Superior temporal gyrus (tissue), 1 donor: ENCODE data around the gene ZIC5.

Source experiments
- DNase-seq: peaks from one replicate; pipeline ENCODE4 v3.0.0-alpha.2; 2016; ENCODE audit errors: extremely low spot score

ZIC5 gene

DNA sequence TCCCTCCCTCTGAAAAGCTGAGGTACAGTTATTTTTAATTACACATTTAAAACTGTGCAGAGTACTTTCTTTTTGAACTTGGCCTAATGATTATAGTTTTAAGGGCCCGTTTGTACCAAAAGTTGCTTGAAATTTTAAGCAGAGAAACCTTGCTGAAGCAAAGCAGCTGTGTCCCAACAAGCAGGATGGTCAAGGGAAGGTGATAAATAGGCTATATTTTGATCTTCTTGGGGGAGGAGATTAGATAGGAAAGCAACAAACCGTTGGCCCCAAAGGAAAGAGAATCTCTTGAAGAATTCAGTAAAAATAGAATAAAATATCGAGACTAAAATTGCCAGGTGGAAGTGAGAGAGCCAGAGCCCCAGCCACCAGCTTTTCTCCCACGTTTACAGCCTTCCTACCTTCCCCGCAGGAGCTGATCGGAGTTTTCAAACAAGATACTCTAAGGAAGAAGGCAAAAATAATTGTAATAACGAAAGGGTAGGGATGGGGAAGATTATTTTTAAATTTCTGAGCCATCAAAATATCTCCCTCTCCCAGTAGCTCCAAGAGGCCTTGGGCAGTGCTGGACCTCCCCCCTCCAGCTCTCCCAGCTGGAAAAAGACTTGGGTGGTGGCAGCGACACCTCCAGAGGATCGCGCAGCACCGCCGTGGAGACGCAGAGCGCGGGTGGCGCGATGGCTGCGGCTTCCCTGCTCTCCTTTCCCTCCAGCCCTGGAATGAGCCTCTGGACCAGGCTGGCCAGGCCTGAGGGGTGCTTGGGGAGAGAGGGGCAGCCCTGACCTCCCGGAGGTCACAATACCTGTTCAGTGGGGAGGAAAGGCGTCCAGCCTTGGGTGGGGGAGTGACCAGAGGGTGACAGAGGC is 15.8 kb upstream of the ZIC5 start:
- no peak for DNase-seq

DNA sequence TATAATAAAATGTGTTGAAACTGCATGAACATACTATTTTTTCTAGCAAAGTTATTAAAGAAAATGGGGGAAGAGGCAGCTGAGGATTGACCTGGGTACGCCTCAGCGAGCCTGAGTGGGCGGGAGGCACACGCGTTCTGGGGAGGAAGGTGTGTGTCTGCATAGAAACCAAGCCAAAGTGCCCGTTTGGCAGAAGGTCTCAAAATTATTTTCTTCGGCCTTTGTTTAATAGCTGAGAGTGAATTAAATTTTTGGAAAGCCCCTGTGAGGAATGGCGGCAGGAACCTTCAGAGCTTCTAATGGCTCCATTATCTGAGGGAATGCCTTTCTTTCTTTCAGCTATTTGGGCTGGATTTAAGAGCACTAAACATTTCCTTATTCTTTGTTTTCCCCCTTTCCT is 15.2 kb upstream of the ZIC5 start:
- DNase-seq: no peak

DNA sequence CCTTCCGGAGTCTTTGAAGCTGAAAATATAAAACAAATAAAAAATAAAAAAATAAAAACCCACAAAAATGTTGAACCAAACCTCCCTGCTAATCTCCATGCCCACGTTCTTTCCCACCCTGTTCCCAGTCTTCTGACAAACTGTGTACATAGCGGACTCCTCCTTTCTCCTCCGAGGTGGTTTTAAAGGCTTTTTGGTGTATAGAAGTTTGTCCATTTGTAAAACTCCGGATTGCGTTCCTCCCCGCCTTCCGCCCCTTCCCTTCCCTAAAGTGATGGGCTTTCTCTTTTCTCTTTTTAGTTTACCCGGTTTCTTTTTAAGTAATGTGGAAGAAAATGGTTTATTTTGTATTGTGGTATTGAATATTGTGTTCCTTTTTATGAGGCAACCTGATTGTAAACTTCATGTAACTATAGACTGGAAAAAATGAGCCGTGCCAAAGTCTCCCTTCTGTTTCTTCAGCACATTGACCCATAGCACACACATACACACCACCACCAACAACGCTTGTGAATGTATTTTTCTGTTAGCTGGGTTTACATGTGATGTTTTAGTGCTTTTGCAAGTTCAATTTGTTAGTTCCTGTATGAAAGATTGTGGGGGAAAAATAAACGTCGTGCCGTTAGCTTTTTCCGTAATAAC is 14.4 kb upstream of the ZIC5 start:
- DNase-seq: no peak

DNA sequence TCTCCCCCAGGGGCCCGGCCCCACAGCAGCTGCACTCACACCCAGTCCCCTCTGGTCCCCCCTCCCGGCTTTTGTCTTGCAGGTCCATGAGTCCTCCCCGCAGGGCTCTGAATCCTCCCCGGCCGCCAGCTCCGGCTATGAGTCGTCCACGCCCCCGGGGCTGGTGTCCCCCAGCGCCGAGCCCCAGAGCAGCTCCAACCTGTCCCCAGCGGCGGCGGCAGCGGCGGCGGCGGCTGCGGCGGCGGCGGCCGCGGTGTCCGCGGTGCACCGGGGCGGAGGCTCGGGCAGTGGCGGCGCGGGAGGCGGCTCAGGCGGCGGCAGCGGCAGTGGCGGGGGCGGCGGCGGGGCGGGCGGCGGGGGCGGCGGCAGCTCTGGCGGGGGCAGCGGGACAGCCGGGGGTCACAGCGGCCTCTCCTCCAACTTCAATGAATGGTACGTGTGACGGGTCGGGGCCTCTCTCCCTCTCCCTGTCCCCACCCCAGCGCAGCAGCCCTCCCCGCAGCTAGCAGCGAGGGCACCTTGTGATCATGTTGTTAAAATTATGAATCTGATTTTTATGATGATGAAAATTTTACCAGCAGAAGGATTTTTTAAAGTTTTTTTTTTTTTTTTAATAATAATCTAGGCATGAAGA is 13.8 kb upstream of the ZIC5 start:
- DNase-seq: no peak

DNA sequence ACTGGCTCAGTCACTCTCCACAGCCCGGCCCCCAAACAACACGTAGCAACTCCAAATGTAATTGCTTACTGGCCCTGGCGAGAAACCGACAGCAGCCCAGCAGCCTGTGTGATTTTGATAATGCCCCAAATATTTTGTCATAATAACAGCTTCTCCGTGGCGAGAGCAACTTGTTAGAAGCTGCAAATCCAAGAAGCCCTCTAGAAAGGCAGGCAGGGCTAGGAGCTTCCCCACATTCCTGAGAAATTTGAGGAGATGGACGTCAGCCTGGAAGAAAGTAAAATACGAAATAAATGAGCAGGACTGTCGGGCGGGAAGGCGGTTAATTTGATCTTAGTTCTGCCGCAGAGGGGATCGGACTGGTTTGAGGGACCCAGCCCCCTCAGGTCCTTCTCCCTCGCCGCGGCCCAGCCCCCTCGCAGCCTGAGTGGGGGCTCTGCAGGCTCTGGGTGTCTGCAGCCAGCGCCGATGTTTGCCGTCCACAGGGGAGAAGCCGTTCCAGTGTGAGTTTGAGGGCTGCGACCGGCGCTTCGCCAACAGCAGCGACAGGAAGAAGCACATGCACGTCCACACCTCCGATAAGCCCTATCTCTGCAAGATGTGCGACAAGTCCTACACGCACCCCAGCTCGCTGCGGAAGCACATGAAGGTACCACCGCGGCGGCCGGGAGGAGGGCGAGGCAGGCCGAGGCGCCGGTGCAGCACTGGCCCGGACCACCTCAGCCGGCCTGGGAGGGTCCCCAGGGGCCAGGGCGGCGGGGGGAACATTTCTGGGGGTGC is 13.1 kb upstream of the ZIC5 start:
- DNase-seq: no peak

DNA sequence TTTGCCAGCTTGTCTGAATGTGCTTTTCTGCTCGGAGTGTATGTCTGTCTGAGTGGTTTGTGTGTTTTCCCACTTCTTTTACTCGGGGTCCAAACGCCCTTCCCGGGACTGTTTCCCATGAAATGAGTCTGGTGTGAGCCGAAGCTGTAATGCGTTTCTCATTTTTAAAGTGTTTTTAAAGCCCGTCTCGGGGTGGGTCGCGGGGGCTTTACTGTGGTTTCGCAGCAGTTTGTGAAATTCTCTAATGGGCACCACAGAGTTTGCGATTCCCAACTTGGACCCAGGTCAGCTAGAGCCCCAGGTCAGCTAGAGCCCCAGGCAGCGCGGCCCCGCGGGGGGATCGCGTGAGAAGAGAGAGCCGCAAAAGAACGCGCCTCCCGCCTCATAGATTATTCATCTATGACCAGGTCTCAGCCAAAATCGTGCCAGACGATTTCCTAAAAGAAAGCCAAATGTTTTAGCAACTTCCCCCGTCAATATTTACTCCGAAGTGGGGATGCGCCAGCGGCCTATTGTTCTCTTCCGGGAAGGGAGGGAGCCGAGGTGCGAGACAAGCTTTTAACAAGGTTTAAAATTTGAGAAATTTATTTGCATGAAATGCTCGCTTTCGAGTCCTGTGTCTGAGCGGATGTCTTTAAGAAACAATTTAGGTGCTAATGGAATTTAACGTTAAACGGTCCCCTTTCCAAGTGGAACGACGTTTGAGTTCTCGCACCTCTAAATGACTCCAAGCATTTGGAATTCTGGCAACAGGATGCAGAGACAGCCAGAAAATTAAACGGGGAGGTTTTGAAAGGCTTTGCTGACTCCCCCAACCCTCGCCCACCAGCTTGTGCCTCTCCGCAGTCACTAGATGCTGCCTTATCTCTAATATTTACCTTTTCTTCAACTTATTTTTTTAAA is 12.2 kb upstream of the ZIC5 start:
- no peak for DNase-seq

DNA sequence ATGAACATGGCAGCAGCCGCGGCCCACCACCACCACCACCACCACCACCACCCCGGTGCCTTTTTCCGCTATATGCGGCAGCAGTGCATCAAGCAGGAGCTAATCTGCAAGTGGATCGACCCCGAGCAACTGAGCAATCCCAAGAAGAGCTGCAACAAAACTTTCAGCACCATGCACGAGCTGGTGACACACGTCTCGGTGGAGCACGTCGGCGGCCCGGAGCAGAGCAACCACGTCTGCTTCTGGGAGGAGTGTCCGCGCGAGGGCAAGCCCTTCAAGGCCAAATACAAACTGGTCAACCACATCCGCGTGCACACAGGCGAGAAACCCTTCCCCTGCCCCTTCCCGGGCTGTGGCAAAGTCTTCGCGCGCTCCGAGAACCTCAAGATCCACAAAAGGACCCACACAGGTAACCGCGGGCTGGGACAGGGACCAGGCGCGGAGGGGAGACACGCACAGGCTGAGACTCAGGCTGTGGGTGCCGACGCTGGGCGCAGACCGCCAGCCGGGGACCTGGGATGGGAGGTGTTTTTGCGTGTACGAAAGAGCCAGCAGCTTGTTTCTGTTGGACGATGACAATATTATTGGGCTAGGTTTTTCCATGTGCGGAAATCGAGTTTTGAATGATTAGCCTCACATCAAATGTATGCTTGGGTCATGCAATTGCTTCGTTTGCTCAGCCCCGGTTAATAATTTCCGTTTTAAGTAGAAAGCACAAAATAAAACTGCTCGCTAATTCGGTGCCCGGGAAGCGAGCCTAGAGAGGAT is 11.3 kb upstream of the ZIC5 start:
- DNase-seq: no peak

DNA sequence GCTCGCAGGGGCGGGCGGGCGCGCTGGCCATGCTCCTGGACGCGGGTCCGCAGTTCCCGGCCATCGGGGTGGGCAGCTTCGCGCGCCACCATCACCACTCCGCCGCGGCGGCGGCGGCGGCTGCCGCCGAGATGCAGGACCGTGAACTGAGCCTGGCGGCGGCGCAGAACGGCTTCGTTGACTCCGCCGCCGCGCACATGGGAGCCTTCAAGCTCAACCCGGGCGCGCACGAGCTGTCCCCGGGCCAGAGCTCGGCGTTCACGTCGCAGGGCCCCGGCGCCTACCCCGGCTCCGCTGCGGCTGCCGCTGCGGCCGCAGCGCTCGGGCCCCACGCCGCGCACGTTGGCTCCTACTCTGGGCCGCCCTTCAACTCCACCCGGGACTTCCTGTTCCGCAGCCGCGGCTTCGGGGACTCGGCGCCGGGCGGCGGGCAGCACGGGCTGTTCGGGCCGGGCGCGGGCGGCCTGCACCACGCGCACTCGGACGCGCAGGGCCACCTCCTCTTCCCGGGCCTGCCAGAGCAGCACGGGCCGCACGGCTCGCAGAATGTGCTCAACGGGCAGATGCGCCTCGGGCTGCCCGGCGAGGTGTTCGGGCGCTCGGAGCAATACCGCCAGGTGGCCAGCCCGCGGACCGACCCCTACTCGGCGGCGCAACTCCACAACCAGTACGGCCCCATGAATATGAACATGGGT is 10.6 kb upstream of the ZIC5 start:
- DNase-seq: no peak

DNA sequence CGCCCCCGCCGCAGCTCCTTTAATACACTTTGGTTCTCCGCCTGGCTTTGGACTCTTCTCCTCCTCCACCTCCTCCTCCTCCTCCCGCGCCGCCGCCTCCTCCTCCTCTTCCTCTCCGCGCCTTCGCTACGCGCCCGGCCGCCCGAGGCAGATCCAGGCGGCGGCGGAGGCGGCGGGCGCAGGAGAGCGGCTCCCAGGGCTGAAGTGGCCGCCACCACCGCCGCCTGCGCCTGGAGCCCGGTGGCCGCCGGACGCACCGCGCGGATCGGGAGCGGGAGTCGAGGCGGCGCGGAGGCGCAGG is 10.1 kb upstream of the ZIC5 start, which contains the start of gene ZIC2:
Gene ZIC2 (plus strand): TSS at position 50 of the 301 bp plus-strand sequence. CDS start 281 bp downstream, outside the sequence.
- no peak for DNase-seq

DNA sequence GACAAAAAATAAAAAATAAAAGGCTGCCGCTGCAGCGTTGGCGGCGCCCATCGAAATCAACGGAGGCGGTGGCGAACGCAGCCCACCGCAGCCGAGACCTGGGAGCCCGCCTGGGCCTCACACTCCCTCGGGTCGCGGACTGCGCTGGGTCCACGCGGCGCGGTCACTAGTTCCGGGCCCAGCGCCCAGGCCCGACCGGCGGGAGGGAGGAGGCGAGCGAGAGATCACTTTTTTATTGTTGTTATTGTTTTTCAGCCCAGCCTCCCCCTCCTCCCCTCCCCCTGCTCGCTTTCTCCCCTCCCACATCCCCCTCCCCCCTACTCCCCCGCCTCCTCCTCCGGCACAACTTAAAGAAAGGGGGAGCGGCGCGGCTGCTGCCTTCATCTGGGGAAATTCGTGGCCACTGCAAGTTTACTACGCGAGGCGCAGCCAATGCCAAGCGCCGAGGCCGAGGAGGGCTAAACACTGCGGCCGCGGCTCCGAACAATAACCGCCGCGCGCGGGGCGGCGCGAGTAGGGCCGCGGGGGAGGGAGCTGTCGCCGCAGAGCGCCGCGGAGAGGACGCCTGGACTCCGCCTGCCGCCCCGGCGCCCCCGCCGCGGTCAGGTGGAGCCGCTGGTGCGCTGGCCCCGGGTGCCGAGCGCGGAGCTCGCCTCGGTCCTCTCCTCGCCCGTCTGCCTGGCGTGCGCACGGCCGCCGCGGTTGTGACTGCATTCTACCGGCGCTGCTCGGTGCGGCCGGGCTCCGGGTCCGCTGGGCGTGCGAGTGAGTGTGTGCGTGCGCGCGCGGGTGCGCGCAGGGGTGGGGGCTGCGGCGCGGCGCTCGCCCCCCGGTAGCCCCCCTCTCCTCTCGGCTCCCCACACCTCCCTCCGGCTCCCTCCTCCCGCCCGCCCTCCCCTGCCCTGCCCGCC is 9.5 kb upstream of the ZIC5 start:
- no peak for DNase-seq

DNA sequence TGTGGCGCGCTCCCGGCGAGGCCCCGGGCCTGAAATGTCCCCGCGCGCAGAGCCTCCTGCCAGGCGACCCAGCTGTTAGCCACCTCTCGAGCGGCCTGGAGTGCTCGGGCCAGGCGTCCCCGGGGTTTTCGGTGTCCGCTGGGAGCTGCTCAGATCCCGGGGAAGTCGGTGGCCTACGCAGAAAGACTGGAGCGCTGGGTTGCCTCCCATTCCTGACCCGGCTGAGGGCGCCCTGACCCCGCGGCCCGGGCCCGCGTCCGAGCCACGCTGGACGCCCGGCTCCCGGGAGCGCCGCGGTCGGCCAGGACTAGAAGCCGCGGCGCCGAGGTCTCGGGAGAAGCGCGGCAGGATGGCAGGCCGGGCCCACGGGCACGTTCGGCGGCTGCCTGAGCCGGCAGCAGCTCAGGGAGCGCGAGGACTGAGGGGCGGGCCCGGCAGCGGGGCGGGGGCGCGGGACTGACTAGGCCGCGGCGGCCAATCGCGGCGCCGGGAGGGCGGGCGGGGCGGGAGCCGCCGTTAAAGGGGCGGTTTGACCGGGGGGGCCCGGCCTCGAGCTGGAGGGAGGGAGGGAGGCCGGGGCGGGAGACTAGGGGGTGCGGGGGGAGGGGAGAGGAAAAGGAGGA is 8.7 kb upstream of the ZIC5 start:
- no peak for DNase-seq

DNA sequence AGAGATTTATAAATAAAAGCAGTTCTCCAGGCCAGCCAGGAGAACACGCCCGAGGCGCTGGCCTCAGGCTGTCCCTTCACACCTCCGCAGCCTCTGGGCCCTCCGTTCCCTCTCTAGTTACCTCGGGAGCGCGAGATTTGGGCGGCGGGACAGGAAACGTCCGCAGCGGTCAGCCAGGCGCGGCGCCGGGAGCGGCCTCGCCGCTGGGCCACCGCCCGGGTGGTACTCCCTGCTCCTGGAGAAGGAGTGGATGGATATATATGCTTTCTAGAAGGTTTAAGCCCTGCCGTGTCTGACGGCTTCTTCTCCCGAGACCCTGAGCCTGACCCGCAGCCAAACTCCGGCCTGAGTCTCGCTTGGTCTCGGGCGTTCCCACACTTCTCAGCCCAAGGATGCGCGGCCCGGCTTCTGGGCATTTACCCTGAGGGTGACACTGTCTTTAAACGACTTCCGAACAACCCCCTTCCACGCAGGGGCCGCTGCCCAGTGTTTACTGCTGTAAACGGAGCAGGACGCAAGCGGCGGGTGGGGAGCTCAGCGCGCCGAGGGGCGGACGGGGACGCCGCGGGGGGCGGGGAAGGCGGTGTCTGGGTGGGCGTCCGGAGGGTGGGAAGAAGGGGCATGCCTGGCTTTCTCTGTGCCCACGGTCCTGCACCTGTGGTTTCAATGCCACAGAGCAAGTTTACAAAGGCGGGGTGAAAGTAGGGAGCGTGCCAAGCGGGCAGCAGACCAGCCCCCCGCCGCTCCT is 8.1 kb upstream of the ZIC5 start:
- no peak for DNase-seq

DNA sequence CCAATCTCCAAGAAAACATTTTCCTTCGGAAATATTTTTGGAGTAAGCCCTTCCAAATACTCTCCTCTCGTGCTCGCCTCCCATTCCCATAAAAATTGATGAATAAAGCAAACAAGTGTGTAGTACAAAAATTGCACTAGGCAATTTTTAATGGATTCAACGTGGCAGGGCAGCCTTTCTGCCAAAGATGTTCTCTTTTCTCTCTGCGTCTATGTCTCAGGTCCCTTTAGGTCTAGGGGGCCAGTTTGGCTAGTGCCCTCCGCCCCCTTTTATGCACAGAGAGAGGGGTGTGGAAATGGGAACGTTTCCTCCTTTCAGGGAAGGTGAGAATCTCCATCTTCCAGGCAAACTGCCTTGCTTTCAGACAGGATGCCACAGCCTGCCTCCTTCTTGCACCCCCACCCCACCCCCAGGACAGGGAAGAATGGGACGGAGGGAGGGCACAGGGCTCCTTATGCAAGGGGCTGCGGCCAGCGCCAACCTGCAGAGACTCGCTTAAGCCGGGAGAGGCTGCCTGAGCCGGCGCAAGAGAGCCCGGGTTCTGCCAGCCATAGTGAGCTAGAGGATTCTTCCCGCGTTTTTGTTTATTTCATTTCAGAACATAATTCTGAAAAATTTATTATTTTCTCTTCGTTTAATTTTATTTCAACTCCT is 7.4 kb upstream of the ZIC5 start:
- DNase-seq: no peak

DNA sequence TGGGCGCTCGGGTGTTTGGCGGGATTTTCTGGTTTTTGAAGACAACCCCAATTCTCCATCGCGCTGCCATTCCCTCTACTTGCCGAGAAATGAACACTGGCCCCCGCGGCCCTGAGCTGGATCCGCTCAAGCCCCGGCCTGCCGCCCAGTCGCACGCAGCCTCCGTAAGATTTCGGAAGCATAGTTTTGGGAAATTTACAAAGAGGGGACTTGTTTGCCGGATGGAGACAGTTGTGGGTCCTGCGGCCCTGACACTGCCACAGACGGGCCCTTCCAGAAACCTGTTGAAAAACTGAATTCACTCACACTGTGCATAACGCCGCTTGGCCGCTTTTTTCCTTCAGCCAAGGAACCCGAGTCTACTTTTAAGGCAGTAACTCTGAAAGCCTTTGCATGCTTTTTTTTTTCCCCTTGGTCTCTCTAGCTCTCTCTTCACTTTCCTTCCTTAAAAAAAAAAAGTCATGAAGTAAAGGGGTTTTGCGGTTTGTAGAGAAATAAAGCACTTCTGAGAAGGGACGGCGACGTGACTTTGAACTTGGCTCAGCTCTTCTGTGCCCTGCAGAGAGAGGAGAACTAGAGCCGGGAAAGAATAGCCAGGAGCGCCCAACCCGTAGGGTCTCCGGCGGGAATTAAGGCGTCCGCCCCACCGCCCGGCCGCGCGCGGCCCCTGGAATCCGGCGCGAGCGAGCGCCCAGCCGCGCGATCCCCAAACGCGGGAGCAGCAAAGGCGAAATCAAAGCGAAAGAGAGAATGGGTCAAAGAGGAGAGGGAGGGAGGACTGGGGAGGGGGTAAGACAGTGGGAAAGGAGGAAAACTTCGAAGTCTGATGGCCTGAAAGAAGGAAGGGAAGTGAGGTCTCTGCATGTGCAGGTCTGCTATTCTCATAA is 6.6 kb upstream of the ZIC5 start:
- DNase-seq: no peak

DNA sequence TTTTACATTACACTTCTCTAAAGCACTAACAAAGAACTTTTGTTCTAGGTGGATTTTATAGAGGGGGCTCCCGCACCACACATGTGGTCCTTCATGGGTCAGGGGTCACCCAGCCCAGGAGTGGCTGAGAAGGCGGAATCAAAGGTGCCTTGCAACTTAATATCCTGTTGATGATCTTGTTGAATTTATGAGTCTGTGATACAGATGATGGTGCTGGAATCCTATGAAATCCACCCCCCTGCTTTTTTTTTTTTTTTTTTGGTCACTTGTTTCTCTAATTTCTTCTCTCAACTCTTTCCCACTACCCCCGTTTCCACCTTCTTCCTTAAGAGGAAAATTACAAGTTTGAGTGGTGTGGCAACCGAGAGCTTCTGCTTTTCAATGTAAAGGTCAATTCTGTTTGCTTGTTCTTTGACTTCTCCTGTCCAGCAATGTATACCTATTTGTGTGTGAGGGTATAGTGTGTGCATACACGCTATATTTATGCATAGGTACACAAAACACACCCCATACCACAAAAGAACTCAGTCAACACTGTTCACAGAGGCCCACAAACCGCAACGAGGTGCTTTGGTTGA is 5.9 kb upstream of the ZIC5 start:
- no peak for DNase-seq

DNA sequence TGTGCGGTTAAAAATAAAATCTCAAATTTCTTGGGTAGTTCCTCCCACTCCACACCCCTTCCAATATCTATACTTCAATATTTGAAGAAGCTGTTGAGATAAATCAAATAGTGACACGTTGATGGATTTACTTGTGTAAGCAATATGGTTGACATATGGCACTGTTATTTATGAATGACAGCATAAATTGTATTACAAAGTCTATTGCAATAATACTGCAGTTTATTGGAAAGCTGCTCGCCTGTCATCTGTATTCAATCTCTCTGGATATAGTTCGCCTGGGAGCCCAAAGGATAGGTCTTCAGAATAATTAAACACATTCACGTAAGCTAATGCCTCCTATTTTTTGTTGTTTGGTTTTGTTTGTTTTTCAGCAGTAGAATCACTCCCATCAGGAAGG is 5.0 kb upstream of the ZIC5 start:
- DNase-seq: no peak
